ENCODE results near the gene SERINC5.
"Not testable (repeated sequence)": the region's sequence is repeated elsewhere in the genome, so short reads cannot be mapped to it uniquely, and the experiment has no call there.

SERINC5 gene

GRCh38 chr5:80255811-80256712, at the start of gene SERINC5:
Gene SERINC5, minus strand, starts transcription at chr5:80256048. Its CDS starts 126 bp downstream, at chr5:80255922.
- peak; percentile 86 for DNase-seq (ENCODE audit: low read depth, low spot score)

- no peak for DNase-seq (ENCODE audit: low read depth, low spot score)
Observed at GRCh38 chr5:80302636-80303035, 46.8 kb upstream of the SERINC5 start.

- not testable (repeated sequence) for DNase-seq (ENCODE audit: low read depth, low spot score)
Observed at GRCh38 chr5:80301342-80301741, 45.5 kb upstream of the SERINC5 start.

- DNase-seq (ENCODE audit: low read depth, low spot score), result not testable (repeated sequence)
Observed at GRCh38 chr5:80300796-80301195, 44.9 kb upstream of the SERINC5 start.

- no peak for DNase-seq (ENCODE audit: low read depth, low spot score)
Observed at GRCh38 chr5:80300125-80300524, 44.3 kb upstream of the SERINC5 start.

- DNase-seq (ENCODE audit: low read depth, low spot score), result no peak
Observed at GRCh38 chr5:80299601-80300000, 43.8 kb upstream of the SERINC5 start.

GRCh38 chr5:80296121-80296520, 40.3 kb upstream of the SERINC5 start:
- DNase-seq (ENCODE audit: low read depth, low spot score), result no peak

GRCh38 chr5:80291761-80292160, 35.9 kb upstream of the SERINC5 start:
- no peak for DNase-seq (ENCODE audit: low read depth, low spot score)

GRCh38 chr5:80289320-80289719, 33.5 kb upstream of the SERINC5 start:
- no peak for DNase-seq (ENCODE audit: low read depth, low spot score)

- no peak for DNase-seq (ENCODE audit: low read depth, low spot score)
Observed at GRCh38 chr5:80288177-80288576, 32.3 kb upstream of the SERINC5 start.

GRCh38 chr5:80284720-80285119, 28.9 kb upstream of the SERINC5 start:
- no peak for DNase-seq (ENCODE audit: low read depth, low spot score)

GRCh38 chr5:80283360-80283759, 27.5 kb upstream of the SERINC5 start:
- no peak for DNase-seq (ENCODE audit: low read depth, low spot score)

- no peak for DNase-seq (ENCODE audit: low read depth, low spot score)
Observed at GRCh38 chr5:80282054-80282453, 26.2 kb upstream of the SERINC5 start.

- no peak for DNase-seq (ENCODE audit: low read depth, low spot score)
Observed at GRCh38 chr5:80277191-80277590, 21.3 kb upstream of the SERINC5 start.

GRCh38 chr5:80276186-80276585, 20.3 kb upstream of the SERINC5 start:
- no peak for DNase-seq (ENCODE audit: low read depth, low spot score)

- DNase-seq (ENCODE audit: low read depth, low spot score), result no peak
Observed at GRCh38 chr5:80275347-80275746, 19.5 kb upstream of the SERINC5 start.

GRCh38 chr5:80270543-80270942, 14.7 kb upstream of the SERINC5 start:
- DNase-seq (ENCODE audit: low read depth, low spot score), result not testable (repeated sequence)

GRCh38 chr5:80269991-80270438, 14.2 kb upstream of the SERINC5 start:
- DNase-seq (ENCODE audit: low read depth, low spot score), result no peak

- DNase-seq (ENCODE audit: low read depth, low spot score), result no peak
Observed at GRCh38 chr5:80268916-80269315, 13.1 kb upstream of the SERINC5 start.

- DNase-seq (ENCODE audit: low read depth, low spot score), result no peak
Observed at GRCh38 chr5:80266566-80266965, 10.7 kb upstream of the SERINC5 start.

GRCh38 chr5:80260461-80260860, 4.6 kb upstream of the SERINC5 start:
- DNase-seq (ENCODE audit: low read depth, low spot score), result no peak

GRCh38 chr5:80259511-80260203, 3.8 kb upstream of the SERINC5 start:
- DNase-seq (ENCODE audit: low read depth, low spot score), result no peak

- peak; percentile 55 for DNase-seq (ENCODE audit: low read depth, low spot score)
Observed at GRCh38 chr5:80255431-80255810, 427 bp downstream of the SERINC5 start.

All from ELF-1 (cell line).